GM19438 (cell line): Measurements from ENCODE around the gene RNPEP.
A peak's percentile ranks its signal among the peaks of the same experiment; 100 is the strongest.
"Not testable (repeated sequence)": the region's sequence is repeated elsewhere in the genome, so short reads cannot be mapped to it uniquely, and the experiment has no call there.

Source experiments
- ATAC-seq: cut with Tn5 transposase; IDR thresholded peaks from one replicate; pipeline ENCODE4 v1.9.1; 2021; ENCODE audit warnings: low read depth; ENCODE audit not compliant: unreplicated experiment

RNPEP gene, protein sequence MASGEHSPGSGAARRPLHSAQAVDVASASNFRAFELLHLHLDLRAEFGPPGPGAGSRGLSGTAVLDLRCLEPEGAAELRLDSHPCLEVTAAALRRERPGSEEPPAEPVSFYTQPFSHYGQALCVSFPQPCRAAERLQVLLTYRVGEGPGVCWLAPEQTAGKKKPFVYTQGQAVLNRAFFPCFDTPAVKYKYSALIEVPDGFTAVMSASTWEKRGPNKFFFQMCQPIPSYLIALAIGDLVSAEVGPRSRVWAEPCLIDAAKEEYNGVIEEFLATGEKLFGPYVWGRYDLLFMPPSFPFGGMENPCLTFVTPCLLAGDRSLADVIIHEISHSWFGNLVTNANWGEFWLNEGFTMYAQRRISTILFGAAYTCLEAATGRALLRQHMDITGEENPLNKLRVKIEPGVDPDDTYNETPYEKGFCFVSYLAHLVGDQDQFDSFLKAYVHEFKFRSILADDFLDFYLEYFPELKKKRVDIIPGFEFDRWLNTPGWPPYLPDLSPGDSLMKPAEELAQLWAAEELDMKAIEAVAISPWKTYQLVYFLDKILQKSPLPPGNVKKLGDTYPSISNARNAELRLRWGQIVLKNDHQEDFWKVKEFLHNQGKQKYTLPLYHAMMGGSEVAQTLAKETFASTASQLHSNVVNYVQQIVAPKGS

DNA sequence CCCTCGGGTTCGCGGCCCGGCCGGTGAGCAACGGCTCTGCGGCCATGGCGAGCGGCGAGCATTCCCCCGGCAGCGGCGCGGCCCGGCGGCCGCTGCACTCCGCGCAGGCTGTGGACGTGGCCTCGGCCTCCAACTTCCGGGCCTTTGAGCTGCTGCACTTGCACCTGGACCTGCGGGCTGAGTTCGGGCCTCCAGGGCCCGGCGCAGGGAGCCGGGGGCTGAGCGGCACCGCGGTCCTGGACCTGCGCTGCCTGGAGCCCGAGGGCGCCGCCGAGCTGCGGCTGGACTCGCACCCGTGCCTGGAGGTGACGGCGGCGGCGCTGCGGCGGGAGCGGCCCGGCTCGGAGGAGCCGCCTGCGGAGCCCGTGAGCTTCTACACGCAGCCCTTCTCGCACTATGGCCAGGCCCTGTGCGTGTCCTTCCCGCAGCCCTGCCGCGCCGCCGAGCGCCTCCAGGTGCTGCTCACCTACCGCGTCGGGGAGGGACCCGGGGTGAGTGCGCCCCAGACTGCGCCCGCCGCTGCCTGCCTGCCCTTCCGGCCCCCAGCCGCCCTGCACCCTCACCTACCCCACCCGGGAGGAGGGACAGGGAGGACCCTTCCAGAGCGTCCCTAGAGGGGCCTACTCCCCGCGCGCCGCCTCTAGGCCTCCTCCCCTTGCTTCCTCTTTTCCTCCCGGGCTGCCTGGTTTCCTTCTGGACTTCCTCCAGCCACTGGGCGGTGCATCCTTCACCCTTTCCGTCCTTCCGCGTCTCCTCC, at the start of gene RNPEP:
RNPEP (plus strand) TSS at position 26 of the 757 bp plus-strand sequence; CDS start at position 45, 19 bp downstream.
- peak; percentile 58 for ATAC-seq

DNA sequence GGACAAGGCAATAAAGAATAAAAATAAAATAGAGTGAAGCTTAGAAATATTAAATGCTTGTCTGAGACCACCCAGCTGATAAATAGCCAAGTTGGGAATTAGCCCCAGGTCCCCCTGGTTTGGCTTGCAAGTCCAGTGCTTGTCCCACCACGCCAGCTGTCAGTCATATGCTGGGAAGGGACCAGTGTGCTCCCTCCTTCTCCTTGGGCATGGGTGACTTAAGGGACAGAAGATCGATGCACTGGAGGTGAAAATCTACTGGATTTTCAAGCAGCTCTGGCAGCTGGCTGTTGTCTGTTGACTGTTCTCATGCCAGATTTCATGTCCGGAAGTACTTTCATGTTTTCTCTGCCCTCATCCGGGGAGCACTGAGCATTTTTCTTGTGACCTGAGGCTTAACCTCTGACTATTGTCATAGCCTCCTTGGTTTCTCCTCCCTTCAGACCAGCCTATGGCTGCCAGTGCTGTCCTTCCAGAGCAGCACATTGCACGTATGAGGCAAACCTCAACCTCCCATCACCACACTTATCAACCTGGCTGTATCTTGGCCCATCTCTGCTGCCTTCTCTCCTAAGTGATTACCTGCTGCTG, 48.5 kb upstream of the RNPEP start:
- no peak for ATAC-seq

DNA sequence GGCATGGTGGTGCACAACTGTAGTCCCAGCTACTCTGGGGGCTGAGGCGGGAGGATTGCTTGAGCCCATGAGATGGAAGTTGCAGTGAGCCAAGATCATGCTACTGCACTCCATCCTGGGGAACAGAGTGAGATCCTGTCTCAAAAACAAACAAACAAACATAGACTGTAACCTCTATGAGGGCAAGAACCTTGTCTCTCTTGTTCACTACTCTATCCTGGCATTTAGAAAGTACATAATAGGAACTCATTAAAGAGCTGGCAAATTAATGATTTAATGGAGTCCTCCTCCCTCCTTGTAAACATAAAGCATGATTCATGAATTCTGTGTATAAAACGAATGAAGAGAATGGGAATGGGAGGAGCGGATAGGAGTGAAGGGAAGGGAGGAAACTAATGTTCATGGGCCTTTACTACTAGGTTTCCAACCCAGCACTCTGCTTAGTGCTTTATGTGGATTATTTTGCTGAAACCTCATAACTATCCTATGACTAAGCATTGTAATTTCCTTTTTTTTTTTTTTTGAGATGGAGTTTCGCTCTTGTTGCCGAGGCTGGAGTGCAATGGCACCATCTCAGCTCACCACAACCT, 44.7 kb upstream of the RNPEP start:
- no peak for ATAC-seq

DNA sequence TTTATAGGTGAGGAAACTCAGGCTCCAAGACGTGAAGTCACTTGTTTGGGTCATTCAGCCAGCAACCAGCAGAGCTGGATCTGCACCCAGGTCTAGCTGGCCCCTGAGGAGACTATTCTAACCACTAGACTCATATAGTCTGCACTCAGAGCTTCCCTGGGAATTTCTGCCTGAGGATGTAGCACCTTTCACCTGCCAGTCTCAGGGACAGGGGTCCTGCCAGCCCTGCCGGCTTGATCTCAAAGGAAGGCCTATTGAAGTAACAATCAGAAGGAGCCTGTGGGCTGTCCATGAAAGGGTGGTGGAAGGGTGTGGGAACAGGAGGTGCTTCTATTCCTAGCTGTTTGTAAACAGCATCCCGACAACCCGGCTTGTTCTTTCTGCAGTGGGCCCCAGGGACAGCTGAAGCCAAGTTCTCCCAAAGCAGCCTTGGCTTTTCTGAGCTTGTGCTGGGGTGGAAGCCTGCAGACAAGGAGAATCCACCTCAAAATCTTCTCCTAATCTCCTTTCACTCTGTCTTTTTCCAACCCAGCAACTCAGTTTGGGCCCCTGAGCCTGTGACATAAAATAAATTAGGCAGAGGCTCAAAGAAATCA, 43.9 kb upstream of the RNPEP start:
- ATAC-seq: no peak

DNA sequence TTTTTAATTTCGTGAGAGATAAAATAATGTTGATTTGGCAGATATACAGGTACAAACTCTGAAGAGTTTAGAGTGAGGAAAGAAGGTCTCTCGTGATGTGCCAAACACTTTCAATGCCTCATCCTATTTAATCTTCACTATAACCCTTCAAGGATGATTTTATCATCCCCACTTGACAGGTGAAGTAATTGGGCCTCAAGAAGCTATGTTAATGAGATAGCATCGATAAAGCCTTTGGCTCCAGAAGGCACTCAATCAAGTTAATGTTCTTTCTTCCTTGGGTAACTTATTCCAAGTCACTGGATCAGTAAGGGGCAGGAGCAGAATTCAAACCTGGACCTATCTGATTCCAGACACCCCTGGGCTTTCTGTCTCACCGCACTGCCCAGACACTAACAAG, 43.3 kb upstream of the RNPEP start:
- no peak for ATAC-seq

DNA sequence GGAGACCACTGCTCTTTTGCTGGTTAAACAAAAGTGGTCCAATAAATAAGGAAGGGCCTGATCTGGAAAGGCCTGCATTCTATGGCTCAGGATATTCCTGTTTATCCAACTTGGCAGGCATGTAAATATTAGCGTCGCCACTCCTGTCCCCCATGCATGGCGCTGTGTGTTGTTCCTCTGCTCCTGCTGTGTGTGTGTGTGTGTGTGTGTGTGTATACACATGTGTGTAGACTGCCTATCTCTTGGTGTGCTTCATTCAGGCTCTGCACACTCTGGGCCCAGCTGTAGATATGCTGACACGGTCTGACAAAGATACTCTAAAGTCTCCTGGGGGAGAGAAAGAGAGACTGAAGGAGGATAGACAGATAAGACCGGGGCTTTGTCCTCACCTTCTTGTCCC, 42.9 kb upstream of the RNPEP start:
- ATAC-seq: no peak

DNA sequence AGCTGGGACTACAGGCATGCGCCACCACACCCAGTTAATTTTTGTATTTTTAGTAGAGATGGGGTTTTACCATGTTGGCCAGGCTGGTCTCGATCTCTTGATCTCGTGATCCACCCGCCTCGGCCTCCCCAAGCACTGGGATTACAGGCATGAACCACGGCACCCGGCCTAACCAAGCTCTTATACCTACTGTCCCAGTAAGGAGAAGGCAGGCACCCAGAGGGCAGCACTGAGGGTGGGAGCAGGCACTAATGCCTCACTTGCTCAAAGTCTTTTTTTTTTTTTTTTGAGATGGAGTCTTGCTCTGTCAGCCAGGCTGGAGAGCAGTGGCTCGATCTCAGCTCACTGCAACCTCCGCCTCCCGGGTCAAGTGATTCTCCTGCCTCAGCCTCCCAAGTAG, 42.1 kb upstream of the RNPEP start:
- ATAC-seq: not testable (repeated sequence)

DNA sequence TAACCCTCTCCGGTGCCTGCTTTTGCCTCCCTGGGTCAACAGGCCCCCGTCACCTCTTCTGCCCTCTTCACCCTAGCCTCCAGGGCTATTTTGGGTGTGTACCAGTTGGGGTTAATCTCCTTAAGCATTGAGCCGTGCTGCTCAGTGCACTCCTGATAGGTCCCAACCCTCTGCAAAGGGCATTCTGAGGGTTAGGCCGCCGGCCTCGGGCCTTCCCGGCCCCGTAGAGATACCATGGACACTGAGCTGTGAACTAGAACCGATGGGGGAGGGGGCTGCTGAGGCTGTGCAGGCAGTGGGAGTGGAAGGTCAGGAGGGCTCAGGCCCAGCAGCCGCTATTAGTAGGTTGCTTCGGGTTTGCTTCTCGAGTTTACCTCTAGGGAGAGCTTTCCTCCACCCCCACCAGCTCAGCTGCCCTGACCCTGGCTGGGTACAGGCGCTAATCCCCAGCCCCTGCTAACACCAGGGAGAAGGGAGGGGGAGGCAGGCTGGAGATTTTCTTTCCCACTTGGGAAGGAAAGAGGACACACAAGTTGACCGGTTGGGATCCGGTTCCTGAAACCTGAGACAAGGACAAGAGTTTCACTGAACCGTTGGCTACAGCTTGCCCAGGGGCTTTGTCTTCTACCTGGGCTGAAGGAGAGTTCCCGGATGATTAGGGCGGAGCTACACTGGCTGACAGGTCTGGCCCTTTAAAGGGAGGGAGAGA, 40.9 kb upstream of the RNPEP start:
- ATAC-seq: no peak

DNA sequence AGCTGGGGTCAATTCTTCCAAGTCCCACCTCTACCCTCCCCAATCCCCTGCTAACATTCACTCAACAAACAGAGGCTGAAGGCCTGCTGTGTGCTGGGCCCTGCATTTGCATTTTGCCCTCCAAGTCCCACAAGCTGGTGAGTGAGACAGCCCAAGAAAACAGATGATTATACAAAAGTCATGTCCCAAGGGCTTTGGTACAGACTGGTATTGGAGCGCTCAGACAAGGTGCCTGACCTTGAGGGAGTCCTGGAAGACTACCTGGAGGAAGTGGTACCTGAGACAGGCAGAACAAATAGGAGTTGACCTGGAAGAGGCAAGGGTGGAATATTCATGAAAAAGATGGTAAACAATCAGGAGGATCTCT, 40.3 kb upstream of the RNPEP start:
- no peak for ATAC-seq

DNA sequence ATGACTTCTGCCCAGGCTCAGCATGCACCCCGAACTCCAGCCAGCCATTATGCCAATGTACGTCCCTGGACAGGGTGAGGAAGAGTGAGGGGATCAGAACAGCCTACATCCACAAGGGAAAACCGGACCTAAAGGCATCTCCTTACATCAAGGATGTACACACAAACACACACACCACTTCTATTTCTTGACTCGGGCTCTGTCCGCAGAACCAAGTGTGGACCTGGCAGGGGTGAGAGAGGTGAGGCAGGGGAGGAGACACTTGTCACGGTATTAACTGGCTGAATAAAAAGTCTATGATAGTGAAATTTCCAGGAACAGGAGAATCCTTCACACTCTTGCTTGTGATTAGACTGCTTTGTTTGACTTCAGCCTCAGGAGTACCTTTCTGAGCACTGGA, 38.4 kb upstream of the RNPEP start:
- ATAC-seq: no peak

DNA sequence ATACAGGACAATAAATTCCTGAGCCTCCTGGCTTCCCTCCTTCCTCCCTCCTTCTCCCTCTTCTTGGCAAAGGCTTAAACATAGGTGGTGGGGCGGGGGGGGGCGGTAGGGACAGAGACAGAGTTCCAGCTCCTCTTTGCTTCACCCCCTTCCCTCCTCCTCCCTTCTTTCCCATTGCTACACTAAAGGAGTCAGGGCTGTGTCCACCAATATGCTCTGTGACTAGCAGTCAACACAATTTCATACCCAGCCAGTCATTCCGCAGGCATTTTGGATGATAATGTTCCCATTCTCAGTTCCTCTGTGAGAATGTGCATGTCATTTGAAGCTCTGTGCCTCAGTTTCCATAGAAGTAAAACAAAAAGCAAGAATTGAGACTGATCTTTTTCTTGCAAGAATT, 37.8 kb upstream of the RNPEP start:
- ATAC-seq: no peak

DNA sequence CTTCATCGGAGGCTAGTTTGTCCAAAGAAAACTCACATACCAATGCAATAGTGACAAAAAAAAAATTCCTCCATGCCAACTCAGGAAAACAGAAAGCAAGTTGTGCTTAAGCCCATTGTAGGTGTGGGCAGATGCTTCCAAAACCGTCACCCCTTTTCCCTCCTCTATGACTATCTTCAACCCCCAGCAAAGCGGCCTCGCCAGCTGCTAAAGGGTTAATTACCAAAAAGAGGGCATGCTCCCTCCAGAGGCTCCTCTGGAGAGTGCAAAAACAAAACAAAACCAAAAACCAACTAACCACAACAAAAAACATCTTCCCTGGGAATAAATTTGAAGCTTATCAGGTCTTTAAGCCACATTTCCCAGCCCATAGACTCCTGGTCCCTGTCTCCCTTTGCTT, 37.3 kb upstream of the RNPEP start:
- no peak for ATAC-seq

DNA sequence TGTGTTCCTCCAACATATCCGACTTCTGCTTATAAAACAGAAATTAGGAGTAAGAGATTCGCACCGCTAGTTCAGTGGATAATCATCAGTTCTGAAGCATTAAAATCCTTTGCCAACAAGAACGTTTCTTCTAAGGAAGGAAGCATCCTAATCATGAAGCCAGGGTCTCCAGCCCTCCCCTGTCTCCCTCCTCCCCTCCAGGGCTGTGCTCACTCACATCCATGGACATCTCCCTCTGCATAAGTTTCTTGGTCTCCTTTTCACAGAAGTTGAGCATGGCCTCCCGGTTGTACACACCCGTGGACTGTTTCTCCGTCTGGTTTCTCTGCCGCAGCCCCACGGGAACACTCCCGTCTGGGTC, 36.6 kb upstream of the RNPEP start:
- ATAC-seq: no peak

DNA sequence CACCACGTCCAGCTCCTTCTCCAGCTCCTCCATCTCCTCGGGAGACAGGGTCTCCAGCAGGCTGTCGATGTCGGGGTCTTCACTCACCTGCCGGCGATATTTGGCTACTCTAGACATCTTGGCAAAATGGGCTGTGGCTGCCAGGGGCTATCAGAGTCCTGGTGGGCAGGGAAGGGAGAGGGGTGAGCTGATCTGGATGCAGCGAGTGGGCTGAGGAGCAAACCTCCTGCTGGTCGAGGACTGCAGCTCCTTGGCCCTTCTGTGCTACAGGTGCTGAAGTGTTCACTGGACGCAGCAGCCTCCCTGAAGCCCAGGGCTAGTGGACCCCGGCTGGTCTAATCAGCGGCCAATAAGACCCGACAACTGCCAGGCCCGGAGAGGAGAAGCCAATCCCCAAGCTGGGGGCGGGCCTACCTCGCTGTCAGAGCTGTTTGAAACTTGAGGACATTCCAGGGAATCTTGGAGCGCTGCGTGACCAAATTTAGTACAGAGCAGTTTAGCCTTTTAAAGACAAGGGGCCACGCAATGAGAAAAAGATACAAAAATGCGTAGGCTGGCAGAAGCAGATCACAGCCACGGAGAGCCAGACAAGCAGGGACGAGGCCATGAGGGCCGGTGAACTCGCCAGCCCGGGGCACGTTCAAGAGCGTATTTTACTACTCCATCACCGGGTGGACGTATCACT, 36.1 kb upstream of the RNPEP start, which contains the start of gene LMOD1:
LMOD1 (minus strand) TSS at position 325 of the 685 bp plus-strand sequence; CDS start at position 117, 208 bp downstream.
- no peak for ATAC-seq

DNA sequence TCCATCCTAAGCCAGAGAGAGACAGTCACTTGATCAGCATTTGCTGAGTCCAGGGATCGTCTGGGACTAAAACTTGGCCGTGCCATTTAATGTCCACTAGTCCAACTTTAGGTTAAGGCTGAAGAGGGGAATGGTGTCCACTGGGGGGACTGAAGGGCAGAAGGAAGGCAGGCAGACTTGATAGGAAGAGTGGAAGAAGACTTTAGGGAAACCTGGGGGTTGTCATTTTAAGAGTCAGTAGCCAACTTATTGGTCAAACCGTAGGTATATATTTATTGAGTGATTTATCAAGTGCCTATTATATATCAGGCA, 34.8 kb upstream of the RNPEP start:
- ATAC-seq: no peak

DNA sequence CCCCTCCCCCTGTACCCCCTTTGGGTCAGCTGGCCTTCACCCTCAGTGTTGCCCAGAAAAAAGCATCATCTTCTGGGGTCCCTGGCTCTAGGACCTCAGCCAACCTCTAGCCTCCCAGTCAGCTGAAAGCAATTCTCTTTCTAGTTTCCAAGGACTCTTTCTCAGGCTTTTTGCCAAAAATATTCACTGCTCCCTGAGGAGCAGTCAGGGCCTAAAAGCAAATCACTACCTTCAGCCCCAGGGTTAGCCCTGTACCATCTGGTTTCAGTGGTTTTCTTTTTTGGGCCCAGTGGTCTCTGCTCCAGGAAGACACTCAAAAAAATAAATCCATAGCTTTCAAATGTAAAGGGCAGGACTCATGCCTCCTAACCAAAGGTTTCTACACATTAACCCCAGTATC, 33.0 kb upstream of the RNPEP start:
- no peak for ATAC-seq

DNA sequence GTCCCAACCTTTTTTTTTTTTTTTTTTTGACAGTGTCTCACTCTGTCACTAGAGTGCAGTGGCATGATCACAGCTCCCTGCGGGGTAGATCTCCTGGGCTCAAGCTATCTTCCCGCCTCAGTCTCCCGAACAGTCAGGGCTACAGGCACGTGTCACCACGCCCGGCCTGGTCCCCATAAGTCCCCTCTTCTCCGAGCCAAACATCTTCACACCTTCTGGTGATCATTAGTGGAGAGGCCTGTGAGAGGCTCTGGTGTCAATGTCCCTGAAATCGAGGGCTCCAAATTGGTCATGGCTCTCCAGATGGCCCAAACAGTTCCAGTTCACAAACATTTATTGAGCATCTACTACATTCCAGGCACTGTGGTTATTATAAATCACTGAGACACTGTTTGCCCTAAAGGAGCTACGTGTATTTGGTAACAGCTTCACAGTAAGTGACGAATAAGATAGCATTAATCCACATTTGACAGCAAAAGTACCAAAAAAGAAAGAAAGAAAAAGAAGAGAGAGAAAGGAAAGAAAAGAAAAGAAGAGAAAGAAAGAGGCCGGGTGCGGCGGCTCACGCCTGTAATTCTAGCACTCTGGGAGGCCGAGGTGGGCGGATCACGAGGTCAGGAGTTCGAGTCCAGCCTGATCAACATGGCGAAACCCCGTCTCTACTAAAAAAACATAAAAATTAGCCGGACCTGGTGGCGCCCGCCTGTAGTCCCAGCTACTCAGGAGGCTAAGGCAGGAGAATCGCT, 28.0 kb upstream of the RNPEP start:
- ATAC-seq: no peak

DNA sequence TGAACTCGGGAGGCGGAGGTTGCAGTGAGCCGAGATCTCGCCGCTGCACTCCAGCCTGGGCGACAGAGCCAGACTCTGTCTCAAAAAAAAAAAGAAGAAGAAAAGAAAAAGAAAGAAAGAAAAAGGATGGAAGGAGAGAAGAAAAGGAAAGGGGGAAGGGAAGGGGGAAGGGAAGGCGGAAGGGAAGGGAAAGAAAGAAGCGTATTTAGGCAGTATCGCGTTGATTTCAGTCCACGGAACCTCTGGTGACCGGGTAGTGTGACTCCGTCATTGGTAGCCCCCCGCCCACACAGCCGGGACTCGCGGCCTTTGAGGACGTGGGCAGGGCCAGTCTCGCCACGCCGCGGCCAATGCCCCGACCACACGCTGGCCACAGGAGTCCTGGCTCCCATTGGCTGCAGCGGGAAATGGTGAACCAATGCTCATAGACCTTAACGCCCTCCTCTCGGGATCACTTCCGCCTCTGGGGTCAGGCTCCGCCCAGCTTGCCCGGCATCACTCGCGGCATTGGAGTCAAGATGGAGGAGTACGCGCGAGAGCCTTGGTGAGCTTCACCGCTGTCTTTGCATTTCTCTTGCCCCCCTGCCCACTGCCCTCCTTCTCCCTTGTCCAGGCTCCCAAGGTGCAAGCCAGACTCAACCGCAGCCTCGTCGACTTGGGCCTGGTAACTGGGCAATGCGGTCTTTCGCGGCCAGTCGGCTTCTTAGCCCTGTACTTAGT, 27.3 kb upstream of the RNPEP start, which contains the start of gene TIMM17A:
TIMM17A (plus strand) TSS at position 495 of the 720 bp plus-strand sequence; CDS start at position 519, 24 bp downstream.
- peak; percentile 100 for ATAC-seq
